SKM-1 (cell line): ENCODE data around the gene ZNF48.
A peak's percentile ranks its signal among the peaks of the same experiment; 100 is the strongest.

Source experiments
- DNase-seq: peaks from one replicate; lab custom pipeline; 2025; ENCODE audit not compliant: unreplicated experiment; lab: John Stamatoyannopoulos, UW

The ZNF48 gene

DNA sequence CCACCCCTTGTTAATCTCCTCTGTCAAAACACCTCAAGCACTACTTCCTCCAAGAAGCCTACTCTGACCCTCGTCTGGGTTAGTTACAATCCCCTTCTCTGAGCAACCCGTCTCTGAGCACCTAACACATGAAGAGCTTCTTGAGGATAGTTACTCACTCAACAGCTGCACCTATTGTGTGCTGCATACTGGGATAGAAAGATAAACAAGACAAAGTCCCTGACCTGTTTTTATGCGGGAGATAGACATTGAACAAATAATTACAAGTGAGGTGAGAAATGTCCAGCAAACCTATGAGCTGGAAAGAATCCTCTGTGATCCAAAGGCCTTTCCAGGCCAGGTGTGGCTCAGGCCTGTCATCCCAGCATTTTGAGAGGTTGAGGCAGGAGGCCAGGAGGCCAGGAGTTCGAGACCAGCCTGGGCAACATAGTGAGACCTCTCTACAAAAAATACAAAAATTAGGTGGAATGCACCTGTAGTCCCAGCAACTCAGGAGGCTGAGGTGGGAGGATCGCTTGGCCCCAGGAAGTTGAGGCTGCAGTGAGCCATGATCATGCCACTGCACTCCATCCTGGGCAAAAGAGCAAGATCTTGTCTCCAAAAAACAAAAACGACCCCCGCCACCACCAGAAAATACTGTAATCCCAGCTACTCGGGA is 6.7 kb downstream of the ZNF48 start:
- no peak for DNase-seq

DNA sequence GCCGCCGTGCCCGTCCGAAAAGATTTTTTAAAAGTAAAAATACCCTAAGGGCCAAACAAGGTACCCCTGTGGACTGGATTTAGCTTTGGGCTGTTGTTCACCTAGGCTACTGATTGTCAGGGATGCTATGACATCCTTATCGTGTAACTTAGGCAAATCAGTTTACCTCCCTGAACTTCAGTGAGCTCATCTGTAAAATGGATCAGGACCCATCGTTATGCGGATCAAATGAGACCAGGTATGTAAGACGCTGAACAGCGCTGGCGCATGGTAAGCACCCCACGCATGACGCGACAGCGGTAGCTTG is 11.5 kb downstream of the ZNF48 start:
- no peak for DNase-seq

DNA sequence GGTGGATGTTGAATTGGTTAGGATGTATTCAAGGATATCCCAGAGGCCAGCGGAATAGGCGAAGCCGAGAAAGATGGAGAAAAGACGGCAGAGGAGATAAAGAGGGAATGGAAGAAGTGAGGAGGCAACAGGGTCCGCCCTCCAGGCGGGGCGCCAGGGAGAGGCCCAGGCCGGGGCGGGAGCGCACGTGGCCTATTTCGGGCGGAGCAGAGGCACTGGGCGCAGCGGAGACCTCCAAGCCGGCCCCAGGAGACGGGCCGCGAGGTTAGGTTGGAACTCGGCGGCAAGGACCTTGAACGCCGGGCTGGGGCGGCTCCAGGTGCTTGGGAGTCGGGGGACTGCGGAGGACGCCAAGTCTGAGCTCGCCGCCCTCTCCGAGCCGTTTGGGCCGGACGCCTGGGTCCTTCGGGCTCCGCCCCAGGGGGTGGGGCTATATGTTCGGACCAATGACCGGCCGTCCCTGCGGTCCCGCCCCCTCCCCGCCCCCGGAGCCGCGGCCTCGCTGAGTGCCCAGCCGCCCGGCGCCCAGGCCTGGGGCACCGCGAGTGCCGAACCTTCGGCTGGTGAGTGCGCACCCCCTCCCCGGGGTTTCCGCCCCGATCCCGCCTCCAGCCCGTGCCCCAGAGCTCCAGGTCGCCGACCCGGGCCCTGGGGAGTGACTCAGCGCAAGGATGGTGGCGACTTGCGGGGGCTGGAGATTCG is 12.0 kb downstream of the ZNF48 start, which contains the start of gene ZNF771:
ZNF771 (plus strand) TSS at position 505 of the 702 bp plus-strand sequence. CDS start 448 bp downstream, outside the sequence.
- peak; percentile 76 for DNase-seq

DNA sequence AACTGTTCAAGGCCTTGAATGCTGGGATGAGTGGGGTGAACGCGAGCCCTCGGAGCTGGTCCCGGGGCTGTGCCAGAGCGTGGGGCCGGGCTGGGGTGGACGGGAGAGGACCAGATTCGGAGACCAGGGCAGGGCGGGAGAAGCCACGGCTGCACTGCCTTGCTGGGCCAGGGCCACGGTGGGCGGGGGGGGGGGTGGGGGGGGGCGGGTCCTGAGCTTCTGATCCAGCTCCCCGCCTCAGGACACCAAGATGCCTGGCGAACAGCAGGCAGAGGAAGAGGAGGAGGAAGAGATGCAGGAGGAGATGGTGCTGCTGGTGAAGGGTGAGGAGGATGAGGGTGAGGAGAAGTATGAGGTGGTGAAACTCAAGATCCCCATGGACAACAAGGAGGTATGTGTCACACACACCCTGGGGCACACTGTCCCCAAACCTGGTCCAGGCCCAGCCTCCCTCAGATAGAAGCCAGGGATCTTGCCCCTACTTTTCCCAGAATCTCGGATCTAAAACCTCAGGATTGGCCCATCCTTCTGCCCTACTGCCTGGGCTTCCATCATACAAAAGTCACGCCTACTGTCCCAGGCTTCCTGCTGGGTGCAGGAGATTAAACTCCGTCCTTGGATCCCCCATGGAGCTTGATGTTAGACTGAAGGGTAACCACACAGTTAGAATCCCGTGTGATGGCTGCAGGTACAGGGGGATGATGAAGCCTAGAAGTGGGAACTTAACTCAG is 12.7 kb downstream of the ZNF48 start:
- DNase-seq: no peak

DNA sequence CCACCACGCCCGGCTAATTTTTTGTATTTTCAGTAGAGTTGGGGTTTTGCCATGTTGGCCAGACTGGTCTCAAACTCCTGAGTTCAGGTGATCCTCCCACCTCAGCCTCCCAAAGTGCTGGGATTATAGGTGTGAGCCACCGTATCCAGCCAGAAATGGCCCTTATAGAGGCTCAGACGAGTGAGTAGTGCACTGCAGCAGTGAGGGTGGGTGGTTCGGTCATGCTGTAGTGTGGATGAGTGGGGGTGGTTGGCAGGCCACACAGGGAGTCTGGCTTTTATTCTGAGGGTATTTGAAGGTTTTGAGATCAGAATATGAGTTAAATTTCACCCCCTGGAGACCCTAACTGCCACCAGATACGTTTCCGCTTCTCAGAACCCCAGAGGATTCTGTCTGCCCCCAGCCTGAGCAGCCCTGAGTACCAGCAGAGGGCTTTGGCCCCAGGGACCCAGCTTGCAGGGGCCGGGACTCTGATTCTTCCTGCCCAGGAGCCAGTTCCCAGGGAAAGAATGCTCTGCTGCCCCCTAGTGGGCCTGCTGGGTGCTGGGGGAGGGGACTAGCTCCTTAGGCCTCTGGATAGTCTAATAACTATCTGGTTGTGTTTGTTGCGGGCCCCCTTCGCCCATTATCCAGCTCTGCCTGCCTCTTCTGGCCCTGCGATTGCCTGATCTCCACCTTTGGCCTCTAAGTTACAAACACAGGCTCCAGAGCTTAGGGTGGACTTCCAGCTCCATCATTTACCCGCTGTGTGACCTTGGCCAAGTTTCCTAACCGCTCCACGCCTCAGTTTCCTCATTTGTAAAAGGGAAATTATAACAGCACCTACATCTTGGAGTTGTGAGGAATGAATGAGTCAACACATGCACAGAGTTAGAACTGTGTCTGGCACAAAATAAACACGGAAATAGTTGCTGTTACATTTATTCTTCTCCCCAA is 14.2 kb downstream of the ZNF48 start:
- peak; percentile 65 for DNase-seq

DNA sequence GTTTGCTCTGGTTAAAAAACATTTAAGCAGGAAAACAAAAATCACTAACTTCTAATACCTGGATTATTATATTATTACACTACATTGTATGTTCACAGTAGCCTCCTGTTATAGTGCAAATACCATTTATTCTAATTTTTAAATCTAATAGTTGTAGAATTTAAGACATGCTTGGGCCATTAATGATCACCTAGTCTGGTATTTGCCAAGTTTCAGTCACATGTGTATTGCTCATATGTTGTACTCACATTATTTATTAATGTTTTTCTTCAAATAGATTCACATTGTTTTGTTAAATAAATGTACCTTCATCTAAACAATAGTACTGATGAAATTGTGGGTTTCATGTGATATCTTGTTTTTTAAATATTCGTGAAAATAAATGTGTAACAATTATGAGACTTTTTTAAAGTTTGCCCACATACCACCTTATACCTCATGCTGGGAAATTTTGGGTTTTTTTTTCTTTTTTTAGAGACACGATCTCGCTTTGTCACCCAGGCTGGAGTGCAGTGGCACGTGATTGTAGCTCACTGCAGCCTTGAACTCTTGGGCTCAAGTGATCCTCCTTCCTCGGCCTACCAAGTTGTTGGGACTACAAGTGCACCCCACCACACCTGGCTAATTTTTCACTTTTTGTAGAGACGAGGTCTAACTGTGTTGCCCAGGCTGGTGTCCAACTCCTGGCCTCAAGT is 18.0 kb downstream of the ZNF48 start:
- no peak for DNase-seq

DNA sequence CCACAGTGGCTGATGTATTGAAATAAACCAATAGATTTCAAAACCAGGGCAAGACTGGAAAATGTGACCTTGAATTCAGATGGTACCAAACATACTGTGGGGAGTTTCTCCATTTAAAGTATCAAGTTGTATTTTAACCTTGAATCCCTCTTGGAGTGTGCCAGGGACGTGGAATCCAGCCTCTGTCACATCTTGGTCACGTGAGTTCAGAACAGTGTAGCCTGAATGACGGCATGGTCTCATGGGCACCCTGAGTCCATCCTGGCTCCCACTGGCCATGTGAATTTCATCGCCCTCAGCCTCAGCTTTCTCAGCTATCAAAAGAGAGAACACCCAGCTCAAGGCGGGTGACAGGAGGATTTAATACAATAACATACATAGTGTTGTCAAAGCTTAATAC is 18.9 kb downstream of the ZNF48 start:
- DNase-seq: no peak

DNA sequence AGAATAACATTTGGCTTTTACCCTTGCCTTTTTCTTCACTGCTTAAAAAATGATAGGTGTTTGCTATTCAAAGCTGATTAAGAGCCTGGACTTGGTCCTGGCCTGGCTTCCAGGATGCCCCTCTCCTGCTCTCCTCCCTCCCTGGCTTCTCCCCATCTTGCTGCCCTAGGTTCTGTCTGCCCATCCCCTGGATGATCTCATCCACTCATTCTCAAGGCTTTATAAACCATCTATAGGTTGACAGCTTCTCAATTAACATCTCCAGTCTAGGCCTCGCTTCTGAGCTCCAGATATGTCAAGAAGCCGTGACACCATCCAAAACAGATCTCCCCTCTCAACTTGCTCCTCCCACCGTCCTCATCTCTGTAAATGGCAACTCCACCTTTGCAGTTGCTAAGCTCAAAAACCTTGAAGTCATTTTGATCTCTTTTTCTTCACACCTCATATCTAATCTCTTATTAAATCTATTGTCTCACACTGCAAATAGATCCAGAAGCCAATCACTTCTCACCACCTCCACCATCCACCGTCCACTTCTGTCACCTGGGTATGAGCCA is 20.9 kb downstream of the ZNF48 start:
- DNase-seq: no peak

DNA sequence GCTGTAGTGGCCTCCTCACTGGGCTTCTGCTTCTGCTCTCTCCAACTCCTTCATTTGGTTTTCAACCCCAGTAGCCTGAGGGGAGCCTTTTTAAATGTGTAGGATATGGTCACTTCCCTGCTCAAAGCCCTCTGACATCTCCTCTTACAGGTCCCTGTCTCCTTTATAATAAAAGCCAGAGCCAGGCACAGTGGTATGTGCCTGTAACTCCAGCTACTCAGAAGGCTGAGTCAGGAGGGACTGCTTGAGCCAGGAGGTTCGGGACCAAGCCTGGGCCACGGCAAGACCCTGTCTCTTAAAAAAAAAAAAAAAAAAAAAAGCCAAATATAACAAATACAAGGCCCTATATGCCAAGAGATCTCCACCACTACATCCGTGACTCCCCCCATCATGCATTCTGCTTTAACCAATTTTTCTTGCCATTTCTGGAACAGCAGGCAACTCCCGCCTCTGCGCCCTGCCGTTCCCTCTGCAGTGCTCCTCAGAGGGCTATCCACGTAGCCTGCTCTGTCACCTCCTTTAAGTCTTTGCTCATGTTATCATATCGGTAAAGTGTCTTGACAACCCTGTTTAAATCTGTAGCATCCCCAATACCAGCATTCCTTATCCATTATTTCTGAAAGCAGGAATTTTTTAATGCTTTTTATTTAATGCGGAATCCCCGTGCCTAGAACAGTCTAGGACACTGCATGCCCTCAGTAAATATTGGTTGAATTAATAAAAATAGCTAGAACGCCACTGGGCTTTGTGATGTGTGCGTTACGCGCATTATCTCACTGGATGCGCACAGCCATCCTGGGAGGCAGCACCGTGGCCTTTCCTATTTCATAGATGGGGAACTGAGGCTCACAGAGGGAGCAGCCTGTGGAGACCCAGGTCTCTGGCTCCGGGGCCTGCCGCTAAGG is 21.7 kb downstream of the ZNF48 start:
- DNase-seq: no peak

DNA sequence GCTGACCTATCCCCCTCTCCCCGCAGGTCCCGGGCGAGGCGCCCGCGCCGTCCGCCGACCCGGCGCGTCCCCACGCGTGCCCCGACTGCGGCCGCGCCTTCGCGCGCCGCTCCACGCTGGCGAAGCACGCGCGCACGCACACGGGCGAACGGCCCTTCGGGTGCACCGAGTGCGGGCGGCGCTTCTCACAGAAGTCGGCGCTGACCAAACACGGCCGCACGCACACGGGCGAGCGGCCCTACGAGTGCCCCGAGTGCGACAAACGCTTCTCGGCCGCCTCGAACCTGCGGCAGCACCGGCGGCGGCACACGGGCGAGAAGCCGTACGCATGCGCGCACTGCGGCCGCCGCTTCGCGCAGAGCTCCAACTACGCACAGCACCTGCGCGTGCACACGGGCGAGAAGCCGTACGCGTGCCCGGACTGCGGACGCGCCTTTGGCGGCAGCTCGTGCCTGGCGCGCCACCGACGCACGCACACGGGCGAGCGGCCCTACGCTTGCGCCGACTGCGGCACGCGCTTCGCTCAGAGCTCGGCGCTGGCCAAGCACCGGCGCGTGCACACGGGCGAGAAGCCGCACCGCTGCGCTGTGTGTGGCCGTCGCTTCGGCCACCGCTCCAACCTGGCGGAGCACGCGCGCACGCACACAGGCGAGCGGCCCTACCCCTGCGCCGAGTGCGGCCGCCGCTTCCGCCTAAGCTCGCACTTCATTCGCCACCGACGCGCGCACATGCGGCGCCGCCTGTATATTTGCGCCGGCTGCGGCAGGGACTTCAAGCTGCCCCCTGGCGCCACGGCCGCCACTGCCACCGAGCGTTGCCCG is 22.5 kb downstream of the ZNF48 start:
- DNase-seq: peak; percentile 69

DNA sequence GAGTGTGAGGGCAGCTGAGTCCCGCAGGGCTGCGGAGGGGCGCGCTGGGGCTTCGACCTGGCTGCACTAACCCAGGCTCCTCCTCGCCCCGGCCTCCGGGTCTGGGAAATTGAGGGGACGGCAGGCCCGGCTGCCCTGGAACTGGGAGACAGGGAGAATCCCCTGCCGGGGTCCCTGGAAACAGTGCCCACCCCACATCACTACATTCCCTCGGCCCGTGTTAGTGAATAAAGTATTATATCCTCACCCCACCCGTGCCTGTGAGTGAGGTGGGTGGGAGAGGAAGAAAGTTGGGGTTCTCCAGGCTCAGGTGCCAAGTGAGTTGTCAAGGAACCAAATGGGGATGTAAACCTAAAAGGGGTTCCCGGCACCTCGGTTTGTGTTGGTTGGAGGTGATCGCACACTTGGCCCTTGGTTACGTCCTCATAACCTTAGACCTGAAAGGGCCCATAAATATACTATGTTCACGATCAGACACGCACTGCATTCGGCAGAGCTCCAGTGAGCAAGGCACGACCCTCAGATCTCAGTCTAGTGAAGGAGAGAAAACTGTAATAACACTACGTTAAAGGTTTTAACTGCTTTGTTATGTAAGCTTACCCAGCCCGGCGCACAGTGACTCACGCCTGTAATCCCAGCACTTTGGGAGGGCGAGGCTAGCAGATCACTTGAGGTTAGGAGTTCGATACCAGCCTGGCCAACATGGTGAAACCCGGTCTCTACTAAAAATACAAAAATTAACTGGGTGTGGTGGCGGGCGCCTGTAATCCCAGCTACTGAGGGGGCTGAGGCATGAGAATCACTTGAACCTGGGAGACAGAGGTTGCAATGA is 23.3 kb downstream of the ZNF48 start:
- no peak for DNase-seq

DNA sequence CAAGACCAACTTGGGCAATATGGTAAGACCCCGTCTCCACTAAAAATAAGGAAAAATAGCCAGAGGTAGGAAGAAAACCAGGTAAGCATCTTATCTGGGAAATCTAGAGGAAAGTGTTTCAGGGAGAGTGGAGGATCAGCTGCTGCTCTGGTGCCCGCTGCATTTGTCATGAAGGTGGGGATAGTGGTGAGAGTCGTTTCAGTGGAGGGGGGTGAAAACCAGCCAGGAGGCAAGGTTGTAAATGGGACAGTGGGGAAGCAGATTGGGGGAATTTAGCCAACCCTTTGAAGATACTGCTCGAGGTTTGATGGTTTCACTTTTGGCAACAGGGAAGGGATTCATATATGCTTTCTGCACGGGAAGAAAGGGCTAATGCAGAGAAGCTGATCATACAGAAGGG is 25.8 kb downstream of the ZNF48 start:
- no peak for DNase-seq

DNA sequence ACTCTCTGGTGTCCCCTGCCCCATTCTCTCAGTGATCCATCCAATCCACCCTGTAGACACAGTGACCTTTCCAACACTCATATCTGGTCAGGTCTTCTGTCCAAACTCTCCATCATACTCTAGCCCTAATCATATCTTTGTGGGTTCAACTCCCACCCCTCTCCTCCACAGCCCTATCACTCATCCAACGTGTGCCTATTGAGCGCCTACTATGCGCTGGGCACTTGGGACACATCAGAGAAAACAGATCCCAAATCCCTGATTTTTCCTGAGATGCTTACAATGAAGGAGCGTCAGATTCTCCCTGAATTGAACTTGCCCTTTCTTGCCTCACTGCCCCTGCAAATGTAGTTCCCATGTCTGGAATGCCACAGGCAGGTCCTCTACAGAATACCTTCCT is 32.8 kb downstream of the ZNF48 start:
- DNase-seq: no peak

DNA sequence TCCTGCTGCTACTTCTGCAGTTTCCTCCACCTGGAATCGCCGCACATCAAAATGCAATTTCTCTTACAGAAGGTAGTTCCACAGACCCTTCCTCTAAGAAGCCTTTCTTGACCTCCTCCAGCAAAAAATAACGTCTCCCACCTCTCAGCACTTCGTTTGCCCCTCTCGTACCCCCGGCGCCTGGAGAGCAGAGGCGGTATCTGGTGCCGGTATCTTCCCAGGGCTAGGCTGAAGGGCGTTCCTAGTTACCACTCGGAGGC is 34.1 kb downstream of the ZNF48 start:
- DNase-seq: no peak

DNA sequence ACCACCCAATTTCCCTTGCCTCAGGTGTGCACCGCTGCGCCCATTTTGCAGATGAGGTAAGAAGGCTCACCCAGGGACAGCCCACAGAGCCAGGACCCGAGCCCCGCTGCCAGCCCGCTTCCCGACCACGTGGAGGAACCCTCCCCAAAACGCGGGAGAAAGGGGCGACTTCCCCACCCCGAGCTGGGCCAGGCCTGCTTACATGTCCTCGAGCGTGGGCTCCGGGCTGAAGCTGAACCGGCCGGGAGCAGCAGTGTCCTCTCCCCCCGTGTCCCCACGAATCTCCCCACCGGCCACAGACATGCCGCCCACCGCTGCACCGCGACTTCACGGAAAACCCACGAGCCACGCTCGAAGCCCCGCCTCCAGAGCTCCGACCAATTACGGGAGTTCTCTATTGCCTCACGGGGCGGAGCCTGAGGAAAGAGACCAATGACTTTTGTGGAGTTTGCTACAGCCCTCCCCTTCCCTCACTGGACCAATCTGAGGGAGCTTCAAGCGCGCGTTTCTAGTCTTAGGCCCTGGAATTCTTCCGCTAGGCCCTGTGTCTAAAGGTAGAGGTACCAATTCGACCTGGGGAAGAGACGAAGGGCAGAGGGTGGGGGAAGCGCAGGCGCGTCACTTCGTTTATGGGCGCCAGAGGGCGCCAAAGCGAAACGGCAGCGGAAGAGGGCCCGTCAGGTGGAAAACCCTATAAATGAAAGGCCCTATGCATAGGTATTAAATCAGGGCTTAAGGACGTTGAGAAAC is 34.6 kb downstream of the ZNF48 start, which contains the start of gene DCTPP1:
DCTPP1 (minus strand) TSS at position 353 of the 750 bp plus-strand sequence; CDS start at position 303, 50 bp downstream.
- DNase-seq: peak; percentile 99

DNA sequence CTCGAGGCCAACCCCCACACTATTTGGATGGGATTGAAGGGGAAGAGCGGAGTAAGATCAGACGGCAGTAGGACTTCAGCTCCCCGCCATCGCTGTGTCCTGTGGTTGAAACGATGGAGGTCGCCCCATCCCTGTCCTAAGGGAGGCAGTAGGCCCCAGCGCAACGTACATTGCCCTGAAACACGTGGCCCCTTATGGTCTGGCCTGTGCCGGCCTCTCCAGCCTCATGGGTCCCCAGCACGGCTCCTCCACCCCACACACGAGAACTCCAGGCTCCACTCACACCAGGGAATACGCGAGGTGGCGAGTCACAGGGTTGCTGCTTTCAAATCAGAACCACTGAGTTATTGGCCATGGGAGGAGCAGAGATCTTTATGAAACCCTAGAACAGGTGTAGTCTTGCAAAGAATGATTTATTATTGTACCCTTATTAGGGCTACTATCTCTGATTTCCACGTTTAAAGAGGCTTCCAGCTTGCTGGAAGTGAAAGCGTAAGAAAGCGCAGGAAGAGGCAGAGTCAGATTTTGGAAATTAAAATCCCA is 35.3 kb downstream of the ZNF48 start:
- DNase-seq: peak; percentile 79

DNA sequence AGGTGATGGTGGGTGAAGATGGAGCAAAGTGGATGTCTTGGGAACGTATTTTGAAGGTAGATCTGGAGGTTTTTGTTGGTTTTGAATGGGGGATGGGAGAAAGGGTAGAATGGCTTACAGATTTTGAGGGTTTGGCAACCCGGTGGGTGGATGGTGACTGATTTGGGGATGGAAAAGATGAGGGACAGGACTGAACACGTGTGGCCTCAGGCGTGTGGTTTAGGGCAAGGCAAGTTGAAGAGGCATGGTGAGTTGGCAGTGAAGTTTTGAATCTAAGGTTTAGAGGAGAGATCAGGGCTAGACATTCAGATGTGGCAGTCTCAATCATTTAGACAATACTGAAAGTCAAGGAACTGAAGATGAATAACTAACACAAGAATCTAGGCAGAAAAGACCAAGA is 39.6 kb downstream of the ZNF48 start:
- DNase-seq: no peak
